K562 (cell line): ENCODE data around the gene SLC26A8.

ENCODE experiments used
- BRF2 ChIP-seq: IDR thresholded peaks from 3 replicates; pipeline ENCODE4 v1.6.1; 2011; ENCODE audit warnings: borderline replicate concordance, mild to moderate bottlenecking; ENCODE audit not compliant: insufficient read length, insufficient read depth
- CTCF ChIP-seq, 3 experiments: IDR thresholded peaks in 2 of 3; conservative IDR thresholded peaks in 1 of 3; 2 replicates each; pipeline ENCODE4 v1.5.1; 2011 to 2012; ENCODE audit warnings: low read length in 3 of 3, mild to moderate bottlenecking in 3 of 3, control low read depth in 2 of 3, improper control_type of control experiment in 1 of 3, inconsistent platforms in 1 of 3, low read depth in 1 of 3, mixed read lengths in 1 of 3, moderate library complexity in 1 of 3; ENCODE audit not compliant: insufficient read depth in 2 of 3
- EZH2 ChIP-seq: IDR thresholded peaks from 2 replicates; pipeline ENCODE4 v1.6.1; 2012; ENCODE audit warnings: low read depth, mild to moderate bottlenecking, inconsistent platforms, low read length, borderline replicate concordance
- LEF1 ChIP-seq: fragments of 450-650 bp; IDR thresholded peaks from 2 replicates; pipeline ENCODE4 v1.6.1; 2016; ENCODE audit warnings: mild to moderate bottlenecking
- MYC ChIP-seq, 2 experiments: fragments of 250-450 bp in 1 of 2; sonication (Bioruptor Pico) in 1 of 2; IDR thresholded peaks; 2 replicates each; pipeline versions ENCODE4 v1.5.1 to v1.6.1; 2012 to 2021; ENCODE audit warnings: low read depth in 2 of 2, borderline replicate concordance in 1 of 2, improper control_type of control experiment in 1 of 2, low read length in 1 of 2, mild to moderate bottlenecking in 1 of 2, moderate library complexity in 1 of 2
- PYGO2 ChIP-seq: fragments of 450-650 bp; IDR thresholded peaks from 2 replicates; pipeline ENCODE4 v1.6.1; 2016; ENCODE audit warnings: mild to moderate bottlenecking, missing genetic modification characterization, moderate library complexity, missing compliant biosample characterization
- RBBP5 ChIP-seq: fragments of 200-600 bp; sonication (generic); IDR thresholded peaks from 2 replicates; pipeline ENCODE4 v1.6.1; 2012; ENCODE audit warnings: borderline replicate concordance, mild to moderate bottlenecking, low read length, control low read depth, inconsistent platforms; ENCODE audit not compliant: insufficient read depth, poor library complexity, severe bottlenecking
- ZNF274 ChIP-seq: IDR thresholded peaks from 2 replicates; pipeline ENCODE4 v1.6.1; 2011; ENCODE audit warnings: low read depth, mild to moderate bottlenecking, low read length, moderate library complexity, borderline replicate concordance

GRCh38 chr6:36039112-36039511 lies 14.7 kb upstream of the SLC26A8 start:
- TF ChIP-seq LEF1 (no peak), CTCF (IDR thresholded peaks at IDR 0.05 in 2 of 3, conservative IDR thresholded peaks at IDR 0.05 in 1 of 3; ENCODE audit: insufficient read depth in 2 of 3, low read depth in 1 of 3, low read length in 3 of 3) (no peak), BRF2 (no peak), PYGO2 (tag) (no peak), MYC (IDR thresholded peaks at IDR 0.05; ENCODE audit: low read depth, low read length) (no peak), MYC (CRISPR knock-in tag; IDR thresholded peaks at IDR 0.05; ENCODE audit: borderline replicate concordance, low read depth) (no peak), ZNF274 (no peak), RBBP5 (no peak), EZH2 (no peak)
